Measurements from ENCODE around the gene LTB. TPM values are rescaled to one million over a fixed set of nuclear protein-coding genes. Genes with fewer than 3 reads are reported as not detected.

The LTB gene
- total RNA-seq, 1 donor from 2014 or later, result 5.4 TPM

DNA sequence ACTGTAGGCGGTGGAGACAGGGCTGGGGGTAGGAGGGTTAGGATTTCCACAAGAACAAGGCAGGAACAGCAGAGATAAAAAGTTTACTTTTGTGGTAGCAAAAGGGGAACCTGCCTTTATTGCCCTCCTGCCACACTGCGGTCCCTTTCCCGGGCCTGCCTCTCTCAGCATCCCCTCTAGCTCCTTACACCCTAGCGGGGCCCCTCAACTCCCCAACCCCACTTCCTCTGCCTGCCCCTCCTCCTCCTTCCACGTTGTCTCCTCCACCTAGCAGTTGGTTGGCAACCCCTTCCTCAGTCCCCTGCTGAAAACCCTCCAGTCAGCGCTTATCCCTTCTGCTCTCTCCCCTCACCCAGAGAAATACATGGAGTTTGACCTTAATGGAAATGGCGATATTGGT is 33.5 kb upstream of the LTB start:
- H3K4me3 ChIP-seq, result no peak overlapping the region
- TF ChIP-seq POLR2AphosphoS5 (IDR thresholded peaks at IDR 0.05; ENCODE audit: insufficient read depth in 1 of 2, low read depth in 1 of 2) (no peak), POLR2A (IDR thresholded peaks at IDR 0.05) (no peak)
- TF ChIP-seq, protein P1, sequence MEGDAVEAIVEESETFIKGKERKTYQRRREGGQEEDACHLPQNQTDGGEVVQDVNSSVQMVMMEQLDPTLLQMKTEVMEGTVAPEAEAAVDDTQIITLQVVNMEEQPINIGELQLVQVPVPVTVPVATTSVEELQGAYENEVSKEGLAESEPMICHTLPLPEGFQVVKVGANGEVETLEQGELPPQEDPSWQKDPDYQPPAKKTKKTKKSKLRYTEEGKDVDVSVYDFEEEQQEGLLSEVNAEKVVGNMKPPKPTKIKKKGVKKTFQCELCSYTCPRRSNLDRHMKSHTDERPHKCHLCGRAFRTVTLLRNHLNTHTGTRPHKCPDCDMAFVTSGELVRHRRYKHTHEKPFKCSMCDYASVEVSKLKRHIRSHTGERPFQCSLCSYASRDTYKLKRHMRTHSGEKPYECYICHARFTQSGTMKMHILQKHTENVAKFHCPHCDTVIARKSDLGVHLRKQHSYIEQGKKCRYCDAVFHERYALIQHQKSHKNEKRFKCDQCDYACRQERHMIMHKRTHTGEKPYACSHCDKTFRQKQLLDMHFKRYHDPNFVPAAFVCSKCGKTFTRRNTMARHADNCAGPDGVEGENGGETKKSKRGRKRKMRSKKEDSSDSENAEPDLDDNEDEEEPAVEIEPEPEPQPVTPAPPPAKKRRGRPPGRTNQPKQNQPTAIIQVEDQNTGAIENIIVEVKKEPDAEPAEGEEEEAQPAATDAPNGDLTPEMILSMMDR (IDR thresholded peaks at IDR 0.05), result no peak
- no peaks in the 10 kb centered on the region for H3K27me3 ChIP-seq
- DNase-seq (ENCODE audit: extremely low spot score in 2 of 2), result no peak
- intact Hi-C loops (cut with DNase I), result no loop called here
- no peaks in the 10 kb centered on the region for H3K9me3 ChIP-seq
- H3K4me1 ChIP-seq, result no peaks in the 10 kb centered on the region
- H3K27ac ChIP-seq, result no peak overlapping the region
- no peaks in the 10 kb centered on the region for H3K36me3 ChIP-seq

DNA sequence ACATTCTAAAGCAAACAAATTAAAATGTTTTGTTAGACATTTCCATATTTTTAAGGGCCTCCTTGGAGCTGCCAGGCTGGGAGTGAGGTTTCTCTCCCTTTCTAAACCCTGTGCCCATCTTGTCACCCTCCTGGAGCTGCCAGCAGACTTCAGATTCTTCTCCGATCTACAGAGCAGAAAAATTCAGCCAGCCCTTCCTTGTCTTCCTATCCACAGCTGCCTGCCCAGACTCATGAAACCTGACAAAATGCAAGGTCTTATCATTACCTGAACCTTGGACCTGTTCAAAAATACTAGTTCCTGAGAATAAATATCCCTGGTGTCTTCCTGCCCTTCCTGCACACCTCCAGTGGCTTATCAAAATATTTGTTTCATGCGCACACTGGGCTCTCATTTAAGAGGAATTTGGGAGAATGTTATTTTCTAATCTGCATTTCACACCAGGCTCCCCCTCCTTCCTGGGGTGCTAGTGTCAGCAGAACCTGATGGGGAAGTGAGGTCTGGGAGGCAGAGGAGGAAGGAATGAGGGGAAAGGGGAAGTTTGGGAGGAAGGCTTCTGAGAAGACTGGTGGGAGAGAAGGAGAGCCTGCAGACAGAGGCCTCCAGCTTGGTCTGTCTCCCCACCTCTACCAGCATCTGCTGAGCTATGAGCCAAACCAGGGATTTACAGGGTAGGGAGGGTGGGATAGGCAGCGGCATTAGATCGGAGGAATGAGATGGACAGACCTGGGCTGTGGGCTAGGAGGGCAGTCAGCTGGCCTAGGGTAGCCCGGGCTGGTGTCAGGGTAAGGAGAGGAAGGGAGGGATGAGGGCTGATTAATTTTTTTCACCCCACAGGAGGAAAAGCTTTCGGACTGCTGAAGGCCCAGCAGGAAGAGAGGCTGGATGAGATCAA is 32.7 kb upstream of the LTB start, which contains the start of gene AIF1:
Gene AIF1 (plus strand): TSS at position 551 of the 895 bp plus-strand sequence. CDS start 96 bp downstream, at position 647.
- no peak for DNase-seq (ENCODE audit: extremely low spot score in 2 of 2)
- H3K27me3 ChIP-seq, result no peaks in the 10 kb centered on the region
- TF ChIP-seq, protein P1 (IDR thresholded peaks at IDR 0.05), result no peak
- TF ChIP-seq POLR2AphosphoS5 (IDR thresholded peaks at IDR 0.05; ENCODE audit: insufficient read depth in 1 of 2, low read depth in 1 of 2) (no peak), POLR2A (IDR thresholded peaks at IDR 0.05) (no peak)
- H3K36me3 ChIP-seq, result no peaks in the 10 kb centered on the region
- no peaks in the 10 kb centered on the region for H3K9me3 ChIP-seq
- intact Hi-C loops (cut with DNase I), result no loop called here
- H3K27ac ChIP-seq, result no peak within 1 kb of the TSS
- no peak within 1 kb of the TSS for H3K4me3 ChIP-seq
- no peaks in the 10 kb centered on the region for H3K4me1 ChIP-seq

DNA sequence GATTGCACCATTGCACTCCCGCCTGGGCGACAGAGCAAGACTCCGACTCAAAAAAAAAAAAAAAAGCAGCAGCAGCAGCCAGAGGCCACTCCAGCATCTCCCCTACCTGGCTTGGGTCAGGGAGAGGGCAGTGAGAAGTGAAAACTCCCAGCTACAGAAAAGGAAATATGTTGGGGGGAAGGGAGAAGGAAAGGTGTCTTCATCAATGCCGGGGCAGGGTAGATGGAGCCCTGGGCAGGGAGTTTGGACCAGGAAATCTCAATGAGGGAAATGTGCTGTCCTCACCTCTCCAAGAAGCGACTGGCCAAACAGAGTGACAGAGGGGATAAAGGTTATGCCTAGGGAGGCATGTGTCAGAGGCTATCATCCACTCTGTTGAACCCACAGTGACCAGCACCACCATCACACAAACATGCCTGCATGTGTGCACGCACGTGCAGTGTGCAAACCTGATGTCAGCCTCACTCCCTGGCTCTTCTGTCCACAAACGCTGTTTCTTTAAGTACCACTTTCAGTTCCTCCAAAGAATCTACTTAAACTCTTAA is 31.9 kb upstream of the LTB start:
- Histone ChIP-seq H3K9me3 (no peaks in the 10 kb centered on the region), H3K4me3 (no peak overlapping the region), H3K27me3 (no peaks in the 10 kb centered on the region), H3K36me3 (no peaks in the 10 kb centered on the region), H3K4me1 (no peaks in the 10 kb centered on the region), H3K27ac (no peak overlapping the region)
- intact Hi-C loops (cut with DNase I), result no loop called here
- no peak for TF ChIP-seq POLR2A (IDR thresholded peaks at IDR 0.05)
- TF ChIP-seq, protein P1 (IDR thresholded peaks at IDR 0.05), result no peak
- no peak for TF ChIP-seq POLR2AphosphoS5 (IDR thresholded peaks at IDR 0.05; ENCODE audit: insufficient read depth in 1 of 2, low read depth in 1 of 2)
- no peak for DNase-seq (ENCODE audit: extremely low spot score in 2 of 2)

- Histone ChIP-seq H3K36me3 (no peaks in the 10 kb centered on the region), H3K27me3 (no peaks in the 10 kb centered on the region), H3K27ac (no peak overlapping the region), H3K4me3 (no peak overlapping the region), H3K9me3 (no peaks in the 10 kb centered on the region), H3K4me1 (no peaks in the 10 kb centered on the region)
- intact Hi-C loops (cut with DNase I), result no loop called here
- DNase-seq (ENCODE audit: extremely low spot score in 2 of 2), result no peak
- TF ChIP-seq POLR2A (IDR thresholded peaks at IDR 0.05) (no peak), POLR2AphosphoS5 (IDR thresholded peaks at IDR 0.05; ENCODE audit: insufficient read depth in 1 of 2, low read depth in 1 of 2) (no peak)
- TF ChIP-seq, protein P1 (IDR thresholded peaks at IDR 0.05), result no peak
Observed at GRCh38 chr6:31610968-31611367, 28.7 kb upstream of the LTB start.

All from vagina (tissue), 2 donors.